ENCODE results near the gene SERPINB12. TPM values are rescaled to one million over a fixed set of nuclear protein-coding genes. Genes with fewer than 3 reads are reported as not detected.

The SERPINB12 gene
- total and polyA plus RNA-seq, 2 of the 13 experiments (the other 11 are each of a cell fraction or from before 2014, with no cell fraction given) = not detected

DNA sequence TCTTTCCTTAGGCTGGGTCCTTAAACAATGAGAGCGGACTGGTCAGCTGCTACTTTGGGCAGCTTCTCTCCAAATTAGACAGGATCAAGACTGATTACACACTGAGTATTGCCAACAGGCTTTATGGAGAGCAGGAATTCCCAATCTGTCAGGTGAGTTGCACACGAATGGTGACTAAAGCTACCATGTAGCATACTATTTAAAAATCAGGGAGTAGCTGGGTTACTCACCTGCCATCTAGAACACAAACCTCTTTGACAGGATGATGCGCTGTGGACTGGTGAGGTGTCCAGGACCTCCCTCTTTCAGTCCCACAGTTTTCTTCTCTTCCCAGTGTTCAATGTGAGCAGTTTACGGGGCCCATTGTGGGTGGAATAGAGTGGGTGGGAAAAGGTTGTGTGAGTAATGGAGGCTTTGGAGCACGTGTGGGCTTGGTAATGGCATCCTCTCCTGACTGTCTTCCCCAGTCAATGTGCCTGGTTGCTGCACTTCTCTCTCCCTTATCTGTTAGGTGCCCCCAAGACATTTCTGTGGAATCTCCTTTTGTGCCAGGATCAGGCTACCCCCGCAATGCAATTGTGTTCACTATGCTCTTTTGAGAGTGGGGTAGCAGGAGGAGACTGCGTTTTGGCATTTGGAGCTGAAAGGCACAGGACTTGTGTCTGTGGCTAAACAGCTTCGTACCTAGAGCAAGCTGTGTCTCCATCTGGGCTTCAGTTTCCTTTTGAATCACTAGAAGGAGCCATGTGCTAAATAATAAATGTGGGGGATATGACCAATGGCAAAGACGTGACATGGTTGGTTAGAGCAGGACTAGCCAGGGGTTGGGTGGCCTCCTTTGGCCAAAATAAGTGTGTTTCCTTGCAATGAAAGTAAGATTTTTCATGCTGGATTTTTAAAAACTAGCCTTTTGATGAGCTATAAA, 17.7 kb downstream of the SERPINB12 start:
- no TSS peak for BruUV-seq (replicated peaks)
- FAIRE-seq (no peak), ATAC-seq (no peak), DNase-seq (ENCODE audit: low spot score) (no peak)
- CTCF ChIA-PET (ENCODE audit: low intra/inter-chr PET ratio, low total read pairs) = no interaction called here
- in situ Hi-C loops (cut with HindIII; ENCODE audit: extremely low pct_ligation_motif_present, low pct_unique_long_range_greater_than_20kb) = no loop called here
- Histone ChIP-seq H3K9me3 (ENCODE audit: low read length) (no peaks in the 10 kb centered on the region), H3K9ac (ENCODE audit: insufficient read depth, low read depth, low read length) (no peak overlapping the region), H3K27me3 (ENCODE audit: control insufficient read depth in 1 of 2, insufficient read depth in 2 of 2, low read length in 2 of 2) (no peaks in the 10 kb centered on the region), H3K36me3 (replicated peaks in 1 of 2; ENCODE audit: control insufficient read depth in 1 of 2, insufficient read depth in 2 of 2, low read length in 2 of 2) (no peaks in the 10 kb centered on the region), H3K79me2 (ENCODE audit: insufficient read depth, low read length) (no peaks in the 10 kb centered on the region), H3K4me3 (replicated peaks in 1 of 3; ENCODE audit: insufficient read depth in 1 of 3, low read depth in 2 of 3, low read length in 3 of 3) (no peak overlapping the region), H3K27ac (ENCODE audit: extremely low read length, insufficient read depth, low read length) (no peak overlapping the region), H3K4me1 (ENCODE audit: insufficient read depth, low read length) (no peaks in the 10 kb centered on the region), H4K20me1 (ENCODE audit: insufficient read depth, low read length) (no peaks in the 10 kb centered on the region), H2AFZ (ENCODE audit: low read length) (no peak overlapping the region), H3K4me2 (ENCODE audit: low read depth, low read length) (no peak overlapping the region)
- POLR2A ChIA-PET = no interaction called here
- TF ChIP-seq ZFP62 (CRISPR knock-in tag; IDR thresholded peaks at IDR 0.05) (no peak), MEIS2 (CRISPR knock-in tag; IDR thresholded peaks at IDR 0.05) (no peak), SMC3 (IDR thresholded peaks at IDR 0.05; ENCODE audit: low read length) (no peak), CCAR2 (optimal IDR thresholded peaks at IDR 0.05; ENCODE audit: low read depth, low read length) (no peak), ZNF75D (CRISPR knock-in tag; IDR thresholded peaks at IDR 0.05; ENCODE audit: borderline replicate concordance) (no peak), IRF2 (CRISPR knock-in tag; IDR thresholded peaks at IDR 0.05) (no peak), PAWR (CRISPR knock-in tag; IDR thresholded peaks at IDR 0.05; ENCODE audit: borderline replicate concordance) (no peak), ZBTB44 (CRISPR knock-in tag; IDR thresholded peaks at IDR 0.05) (no peak), THAP7 (CRISPR knock-in tag; IDR thresholded peaks at IDR 0.05) (no peak), ZNF660 (CRISPR knock-in tag; IDR thresholded peaks at IDR 0.05; ENCODE audit: borderline replicate concordance, low read depth) (no peak), ZMYM4 (CRISPR knock-in tag; IDR thresholded peaks at IDR 0.05) (no peak), ZNF30 (CRISPR knock-in tag; IDR thresholded peaks at IDR 0.05) (no peak), MIER2 (CRISPR knock-in tag; IDR thresholded peaks at IDR 0.05) (no peak), ASH2L (IDR thresholded peaks at IDR 0.05; ENCODE audit: insufficient read length, low read depth, low read length) (no peak), ZSCAN30 (CRISPR knock-in tag; IDR thresholded peaks at IDR 0.05) (no peak), SOX5 (CRISPR knock-in tag; IDR thresholded peaks at IDR 0.05; ENCODE audit: borderline replicate concordance) (no peak), ZNF33B (CRISPR knock-in tag; IDR thresholded peaks at IDR 0.05) (no peak), ZNF607 (CRISPR knock-in tag; IDR thresholded peaks at IDR 0.05; ENCODE audit: borderline replicate concordance) (no peak)
- TF ChIP-seq, protein P1, sequence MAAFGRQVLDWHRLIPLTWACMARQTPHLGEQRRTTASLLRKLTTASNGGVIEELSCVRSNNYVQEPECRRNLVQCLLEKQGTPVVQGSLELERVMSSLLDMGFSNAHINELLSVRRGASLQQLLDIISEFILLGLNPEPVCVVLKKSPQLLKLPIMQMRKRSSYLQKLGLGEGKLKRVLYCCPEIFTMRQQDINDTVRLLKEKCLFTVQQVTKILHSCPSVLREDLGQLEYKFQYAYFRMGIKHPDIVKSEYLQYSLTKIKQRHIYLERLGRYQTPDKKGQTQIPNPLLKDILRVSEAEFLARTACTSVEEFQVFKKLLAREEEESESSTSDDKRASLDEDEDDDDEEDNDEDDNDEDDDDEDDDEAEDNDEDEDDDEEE (CRISPR knock-in tag; IDR thresholded peaks at IDR 0.05) = no peak
- WGBS (ENCODE audit: low lambda C conversion rate) = 16% methylated on average over 8 of the region's 9 CpGs
- intact Hi-C loops (cut with micrococcal nuclease; ENCODE audit: unreplicated experiment) = no loop called here

Data from HepG2 (cell line).